Mononuclear cell (primary cell): ENCODE measurements around the gene HSPA12B. TPM values are rescaled to one million over a fixed set of nuclear protein-coding genes. Genes with fewer than 3 reads are reported as not detected.

ENCODE experiments used
- H3K27me3 ChIP-seq: 2 replicates; pipeline ENCODE4 v1.6.0; 2011; ENCODE audit warnings: low read length, control low read depth; ENCODE audit not compliant: insufficient read depth
- H3K4me1 ChIP-seq: 2 replicates; pipeline ENCODE4 v1.5.1; 2011; ENCODE audit warnings: mild to moderate bottlenecking, low read length, control low read depth; ENCODE audit not compliant: insufficient read depth
- H3K4me3 ChIP-seq: 2 replicates; pipeline ENCODE4 v1.5.1; 2011; ENCODE audit warnings: mild to moderate bottlenecking, low read length, moderate library complexity
- H3K9me3 ChIP-seq: 2 replicates; pipeline ENCODE4 v1.5.1; 2011; ENCODE audit warnings: low read depth, mild to moderate bottlenecking, control low read depth, low read length
- total RNA-seq: library from RNA; depleted of rRNA; stranded (reverse); fragments of >200 nt; gene quantifications from one replicate; pipeline ENCODE4 v1.2.3, GENCODE V29; 2012

Gene HSPA12B
- total RNA-seq, 1 donor, result not detected

GRCh38 chr20:3800878-3801260 is 68.4 kb downstream of the HSPA12B start:
- no peak overlapping the region for H3K4me3 ChIP-seq
- H3K27me3 ChIP-seq, result no peaks in the 10 kb centered on the region
- no peaks in the 10 kb centered on the region for H3K9me3 ChIP-seq
- H3K4me1 ChIP-seq, result peaks cover 96% of the 10 kb centered on the region

GRCh38 chr20:3801299-3801698 is 68.8 kb downstream of the HSPA12B start:
- no peak overlapping the region for H3K4me3 ChIP-seq

GRCh38 chr20:3801846-3802245 is 69.4 kb downstream of the HSPA12B start:
- Histone ChIP-seq H3K4me3 (no peak overlapping the region), H3K4me1 (peaks cover 100% of the 10 kb centered on the region), H3K27me3 (no peaks in the 10 kb centered on the region), H3K9me3 (no peaks in the 10 kb centered on the region)

More at GRCh38 chr20:3801299-3801698, 68.8 kb downstream of the HSPA12B start:
- no peaks in the 10 kb centered on the region for H3K27me3 ChIP-seq
- H3K4me1 ChIP-seq, result peaks cover 100% of the 10 kb centered on the region
- no peaks in the 10 kb centered on the region for H3K9me3 ChIP-seq

Other genes starting within 250 kb of the HSPA12B start
- not detected for gene GFRA4, start 69.3 kb upstream of the HSPA12B start, total RNA-seq
- under 0.01 TPM for gene ADAM33, start 50.7 kb upstream of the HSPA12B start, total RNA-seq
- 0.73 TPM for gene SIGLEC1, start 20.1 kb upstream of the HSPA12B start, total RNA-seq
- 15.5 TPM for gene ADISSP, start 35.1 kb downstream of the HSPA12B start, total RNA-seq
- gene SPEF1, start 48.8 kb downstream of the HSPA12B start, total RNA-seq, result not detected
- 45.5 TPM for gene CENPB, start 54.1 kb downstream of the HSPA12B start, total RNA-seq
- 25.2 TPM for gene CDC25B, start 63.6 kb downstream of the HSPA12B start, total RNA-seq
- 3.9 TPM for gene AP5S1, start 87.9 kb downstream of the HSPA12B start, total RNA-seq
- 6.0 TPM for gene MAVS, start 114.1 kb downstream of the HSPA12B start, total RNA-seq
- gene PANK2, start 156.7 kb downstream of the HSPA12B start, total RNA-seq, result 77.3 TPM